ENCODE data around the gene LGALS9.

The LGALS9 gene

DNA sequence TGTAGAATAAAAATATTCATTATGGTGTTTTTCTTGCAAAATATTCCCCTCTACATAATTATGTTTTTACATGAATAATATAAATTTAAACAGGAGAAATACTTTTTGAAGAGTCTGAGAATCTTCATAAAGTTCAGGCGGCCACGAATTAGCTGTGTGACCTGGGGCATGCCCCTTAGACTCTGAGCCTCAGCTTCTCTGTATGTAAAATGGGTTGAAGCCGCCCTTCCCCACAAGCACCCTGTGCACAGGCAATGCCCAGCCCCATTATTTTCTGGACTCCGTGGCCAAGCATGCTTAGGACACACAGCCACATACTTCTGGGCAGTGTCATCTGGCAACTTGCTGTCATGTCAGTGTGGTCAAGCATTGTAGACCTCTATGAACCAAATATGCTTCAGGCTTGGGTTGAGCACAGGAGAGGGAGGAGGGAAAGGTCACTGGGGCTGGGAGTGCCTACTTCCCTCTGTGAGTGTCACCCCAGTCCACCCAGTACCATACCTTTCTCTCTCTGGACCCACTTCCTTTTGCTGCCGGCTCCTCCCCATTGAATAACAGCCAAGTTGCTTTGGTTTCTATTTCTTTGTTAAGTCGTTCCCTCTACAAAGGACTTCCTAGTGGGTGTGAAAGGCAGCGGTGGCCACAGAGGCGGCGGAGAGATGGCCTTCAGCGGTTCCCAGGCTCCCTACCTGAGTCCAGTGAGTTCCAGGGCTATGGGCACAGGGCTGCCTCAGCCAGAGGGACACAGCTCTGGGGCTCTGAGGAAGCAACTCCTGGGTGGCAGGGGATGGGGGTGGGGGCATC lies at the start of gene LGALS9:
TSS of gene LGALS9 (plus strand) at position 582 of the 804 bp plus-strand sequence. CDS start at position 660, 78 bp downstream.
- no peak for DNase-seq (ENCODE audit: low read depth in 2 of 2)

DNA sequence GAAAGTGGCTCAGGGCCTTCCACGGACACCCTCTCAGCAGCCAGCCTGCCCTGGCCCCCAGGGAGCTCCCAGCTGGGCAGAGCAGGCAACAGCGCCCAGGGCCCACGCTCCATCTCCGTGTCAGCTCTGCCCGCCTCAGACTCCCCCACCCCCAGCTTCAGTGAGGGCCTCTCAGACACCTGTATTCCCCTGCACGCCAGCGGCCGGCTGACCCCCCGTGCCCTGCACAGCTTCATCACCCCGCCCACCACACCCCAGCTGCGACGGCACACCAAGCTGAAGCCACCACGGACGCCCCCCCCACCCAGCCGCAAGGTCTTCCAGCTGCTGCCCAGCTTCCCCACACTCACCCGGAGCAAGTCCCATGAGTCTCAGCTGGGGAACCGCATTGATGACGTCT lies 48.3 kb upstream of the LGALS9 start:
- no peak for DNase-seq (ENCODE audit: low read depth in 2 of 2)

DNA sequence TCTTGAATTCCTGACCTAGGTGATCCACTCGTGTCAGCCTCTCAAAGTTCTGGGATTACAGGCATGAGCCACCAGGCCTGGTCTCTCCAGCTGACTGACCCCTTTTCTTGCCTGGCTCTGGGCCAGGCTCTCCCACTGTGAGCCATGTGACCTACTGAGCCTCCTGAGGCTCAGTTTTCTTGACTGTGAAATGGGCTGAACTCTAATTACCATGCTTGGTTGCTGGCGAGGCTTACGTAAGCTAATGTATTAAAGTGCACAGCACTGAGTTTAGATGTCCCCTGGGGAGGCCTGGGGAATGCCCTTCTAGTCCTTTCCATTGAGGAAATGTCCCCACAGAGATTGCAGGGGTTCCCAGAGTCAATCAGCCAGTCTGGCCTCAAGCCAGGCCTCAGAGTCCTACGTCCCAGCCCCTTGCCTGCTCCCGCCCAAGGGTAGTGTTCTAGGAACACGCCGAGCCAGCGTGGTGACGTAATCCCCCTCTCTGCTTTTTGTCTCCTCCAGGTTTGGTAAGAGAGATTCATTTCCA lies 45.8 kb upstream of the LGALS9 start:
- no peak for DNase-seq (ENCODE audit: low read depth in 2 of 2)

- DNase-seq (ENCODE audit: low read depth in 2 of 2): no peak
Measured at GRCh38 chr17:27585792-27586191, 45.2 kb upstream of the LGALS9 start.

GRCh38 chr17:27586203-27586721 lies 44.7 kb upstream of the LGALS9 start:
- no peak for DNase-seq (ENCODE audit: low read depth in 2 of 2)

- DNase-seq (ENCODE audit: low read depth in 2 of 2): no peak
Measured at GRCh38 chr17:27588354-27588753, 42.6 kb upstream of the LGALS9 start.

DNA sequence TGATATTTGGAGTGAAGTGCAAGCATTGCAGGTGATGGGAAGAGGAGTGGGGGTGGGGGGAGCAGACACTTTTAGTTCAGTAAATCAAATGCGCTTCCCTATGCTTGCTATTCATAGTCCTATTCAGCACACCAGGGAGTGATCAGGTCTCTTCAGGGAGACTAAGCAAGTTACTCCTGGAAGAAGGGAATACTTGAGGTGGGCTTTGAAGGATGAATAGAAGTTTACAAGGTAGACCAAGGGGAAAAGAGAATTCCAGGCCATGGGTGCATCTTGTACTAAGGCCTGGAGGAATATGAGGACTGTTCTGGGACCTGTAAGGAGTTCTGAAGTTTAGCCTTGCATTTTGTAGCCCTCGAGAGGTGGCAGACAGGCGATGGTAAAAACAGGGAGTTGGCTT lies 40.1 kb upstream of the LGALS9 start:
- no peak for DNase-seq (ENCODE audit: low read depth in 2 of 2)

- no peak for DNase-seq (ENCODE audit: low read depth in 2 of 2)
Measured at GRCh38 chr17:27591986-27592385, 39.0 kb upstream of the LGALS9 start.

DNA sequence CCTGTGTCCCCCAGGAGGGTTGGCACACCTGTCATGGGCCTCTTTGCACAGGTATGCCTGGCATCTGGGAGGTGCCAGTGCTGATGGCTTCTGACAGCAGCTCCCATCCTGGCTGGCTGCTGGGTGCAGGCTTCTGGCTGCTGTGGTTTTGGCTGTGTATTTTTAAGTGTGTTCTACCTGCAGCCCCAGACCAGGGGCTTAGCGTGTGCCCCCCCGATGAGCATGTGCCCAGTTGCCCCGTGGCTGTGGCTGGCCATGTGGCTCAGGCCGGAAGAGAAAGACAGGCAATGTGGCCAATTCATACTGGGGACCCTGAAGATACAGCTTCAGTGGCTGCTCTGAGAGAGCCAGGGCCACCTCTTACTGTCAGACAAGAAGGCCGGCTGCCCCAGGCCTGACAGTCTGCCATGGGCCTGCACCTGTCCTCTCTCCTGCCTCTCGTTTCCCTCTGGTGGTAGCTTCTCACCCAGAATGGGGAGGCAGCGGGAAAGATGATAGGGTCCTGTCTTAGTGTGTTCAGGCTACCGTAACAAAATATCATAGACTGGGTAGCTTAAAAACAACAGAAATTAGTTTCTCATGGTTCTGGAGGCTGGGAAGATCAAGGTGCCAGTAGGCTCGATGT lies 37.6 kb upstream of the LGALS9 start:
- DNase-seq (ENCODE audit: low read depth in 2 of 2): no peak

- no peak for DNase-seq (ENCODE audit: low read depth in 2 of 2)
Measured at GRCh38 chr17:27593857-27594255, 37.1 kb upstream of the LGALS9 start.

- DNase-seq (ENCODE audit: low read depth in 2 of 2): no peak
Measured at GRCh38 chr17:27595208-27595607, 35.8 kb upstream of the LGALS9 start.

GRCh38 chr17:27596096-27596495 lies 34.9 kb upstream of the LGALS9 start:
- DNase-seq (ENCODE audit: low read depth in 2 of 2): no peak

GRCh38 chr17:27596566-27597187 lies 34.3 kb upstream of the LGALS9 start:
- no peak for DNase-seq (ENCODE audit: low read depth in 2 of 2)

- no peak for DNase-seq (ENCODE audit: low read depth in 2 of 2)
Measured at GRCh38 chr17:27597188-27597580, 33.8 kb upstream of the LGALS9 start.

- DNase-seq (ENCODE audit: low read depth in 2 of 2): no peak
Measured at GRCh38 chr17:27597783-27598320, 33.1 kb upstream of the LGALS9 start.

DNA sequence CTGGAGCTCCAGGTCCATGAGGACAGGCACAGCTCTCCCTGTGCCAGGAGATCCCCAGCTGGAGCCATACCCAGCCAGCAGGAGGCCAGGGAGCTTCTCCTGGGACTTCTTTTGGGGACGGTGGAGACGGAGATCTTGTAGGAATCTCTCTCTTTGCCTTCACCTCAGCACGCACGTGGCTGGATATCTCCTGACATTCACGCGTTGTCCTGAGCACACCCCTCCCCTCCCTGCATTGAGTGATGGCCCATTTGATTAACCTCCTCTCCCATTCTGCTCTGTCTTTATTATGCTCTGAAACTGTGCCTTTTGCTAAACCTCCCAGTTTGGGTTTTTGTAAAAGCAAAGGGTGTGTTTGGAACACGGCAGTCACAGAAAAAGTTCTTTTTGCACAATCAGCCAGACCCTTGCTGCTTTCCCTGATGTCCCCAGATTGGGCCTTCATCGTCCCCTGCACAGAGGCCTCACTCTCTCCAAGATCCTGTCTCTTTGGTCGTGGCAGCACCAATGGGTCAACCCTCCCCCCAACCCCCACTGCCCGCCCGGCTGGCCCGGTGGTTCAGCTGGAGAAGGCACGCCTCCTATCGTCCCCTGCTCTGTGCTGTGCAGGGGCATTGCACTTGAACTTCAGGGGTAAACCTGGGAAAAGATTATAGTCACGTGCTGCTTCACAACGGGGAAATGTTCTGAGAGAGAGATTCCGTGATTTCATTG lies 32.5 kb upstream of the LGALS9 start:
- no peak for DNase-seq (ENCODE audit: low read depth in 2 of 2)

DNA sequence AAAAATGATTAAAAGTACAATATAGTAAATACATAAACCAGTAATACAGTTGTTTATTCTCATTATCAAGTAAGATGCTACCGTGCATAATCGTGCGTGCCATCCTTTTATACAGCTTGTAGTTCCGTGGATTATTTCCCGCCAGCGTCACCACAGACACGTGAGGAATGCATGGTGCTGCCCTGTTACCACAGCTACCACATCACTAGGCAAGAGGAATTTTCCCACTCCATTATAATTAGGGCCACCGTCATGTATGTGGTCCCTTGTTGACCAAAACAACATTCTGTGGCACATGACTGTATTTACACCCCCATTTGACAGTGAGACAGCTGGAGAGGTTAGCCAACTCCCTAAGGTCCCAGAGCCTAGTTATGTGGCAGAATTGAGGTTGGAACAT lies 30.5 kb upstream of the LGALS9 start:
- no peak for DNase-seq (ENCODE audit: low read depth in 2 of 2)

GRCh38 chr17:27601069-27601974 lies 29.7 kb upstream of the LGALS9 start:
- peak; percentile 47 to 55 for DNase-seq (ENCODE audit: low read depth in 2 of 2)

DNA sequence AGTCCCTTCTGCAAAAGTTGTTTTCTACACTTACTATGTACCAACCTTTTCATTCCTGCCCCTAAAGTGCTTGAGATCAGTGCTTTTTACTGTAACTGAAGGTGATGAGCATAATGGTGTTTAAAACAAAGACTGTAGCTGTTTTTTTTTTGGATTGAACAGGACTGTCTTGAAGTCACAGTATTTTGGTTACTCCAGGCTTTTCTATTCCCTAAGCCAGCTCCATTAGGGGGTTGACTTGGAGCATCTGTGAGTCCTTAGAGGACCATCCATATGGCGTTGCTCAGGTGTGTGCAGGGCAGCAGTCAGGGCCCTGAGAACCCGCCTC lies 29.0 kb upstream of the LGALS9 start:
- DNase-seq (ENCODE audit: low read depth in 2 of 2): no peak

- peak; percentile 38 for DNase-seq (ENCODE audit: low read depth in 2 of 2)
Measured at GRCh38 chr17:27602721-27603420, 28.1 kb upstream of the LGALS9 start.

All from stimulated activated CD8-positive, alpha-beta memory T cell treated with anti-CD3 and anti-CD28 coated beads, Interleukin-15, amount 100 ng/mL, for 48 hours (primary cell).